ENCODE data around the gene USP46.

GRCh38 chr4:52617336-52618020 is 41.6 kb downstream of the USP46 start:
- TF ChIP-seq CTCF (IDR thresholded peaks at IDR 0.05) = no peak
- no peak for TF ChIP-seq EP300 (IDR thresholded peaks at IDR 0.05)
- TF ChIP-seq POLR2A (IDR thresholded peaks at IDR 0.05) = no peak
